Measurements from ENCODE around the gene AP3B1. TPM values are rescaled to one million over a fixed set of nuclear protein-coding genes. Genes with fewer than 3 reads are reported as not detected.
"Not testable (repeated sequence)": the region's sequence is repeated elsewhere in the genome, so short reads cannot be mapped to it uniquely, and the experiment has no call there.

AP3B1 gene
- polyA plus RNA-seq, 3 donors = 14.6 to 19.3 (median 17.1) TPM

- 85 to 97% (median 90%) methylated on average over 4 of the region's 4 CpGs for WGBS, 3 donors
- no peak overlapping the region for H3K27ac ChIP-seq (ENCODE audit: low read depth, low read length)
These were observed 83.4 kb downstream of the AP3B1 start for GRCh38 chr5:78211052-78211451.

GRCh38 chr5:78204241-78204640 is 90.3 kb downstream of the AP3B1 start:
- no peak overlapping the region for H3K27ac ChIP-seq (ENCODE audit: low read depth, low read length)
- 81 to 95% (median 91%) methylated on average over 2 of the region's 2 CpGs for WGBS, 3 donors

DNA sequence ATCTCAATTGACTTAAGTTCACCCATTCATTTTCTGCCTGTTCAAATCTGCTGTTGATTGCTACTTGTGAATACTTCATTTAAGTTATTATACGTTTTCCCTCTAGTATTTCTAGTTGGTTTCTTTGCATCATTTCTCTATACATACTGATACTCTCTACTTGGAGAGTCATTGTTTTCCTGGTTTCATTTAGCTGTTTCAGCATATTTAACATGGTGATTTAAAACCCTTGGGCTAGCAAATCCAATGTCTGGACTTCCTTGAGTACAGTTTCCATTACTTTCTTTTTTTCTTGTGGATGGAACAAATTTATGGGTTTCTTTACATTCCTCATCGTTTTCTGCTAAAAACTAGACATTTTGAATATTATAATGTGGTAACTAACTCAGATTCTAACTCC is 90.7 kb downstream of the AP3B1 start:
- no peak overlapping the region for H3K27ac ChIP-seq (ENCODE audit: low read depth, low read length)
- 94 to 95% (median 95%) methylated on average over 2 of the region's 2 CpGs for WGBS, 3 donors

DNA sequence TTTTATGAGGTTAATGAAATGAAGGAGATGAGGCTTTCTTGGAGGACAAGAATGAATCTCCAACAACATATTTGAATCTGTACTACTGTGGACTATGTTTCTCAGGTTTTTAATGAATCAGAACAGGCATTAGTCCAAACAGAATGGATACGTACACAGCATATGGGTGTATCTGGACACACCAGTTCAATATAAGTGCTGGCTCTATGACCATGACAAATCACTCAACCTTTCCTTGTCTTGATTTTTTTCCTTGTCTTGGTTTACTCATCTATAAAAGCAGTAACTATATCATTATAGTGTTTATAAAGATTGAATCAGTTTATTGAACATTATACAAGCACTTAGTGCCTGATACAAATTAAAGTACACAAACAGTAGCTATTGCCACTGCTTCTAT is 104.1 kb downstream of the AP3B1 start:
- WGBS, 3 donors = 94 to 96% (median 94%) methylated on average over 1 of the region's 1 CpG
- no peak overlapping the region for H3K27ac ChIP-seq (ENCODE audit: low read depth, low read length)

GRCh38 chr5:78188681-78189080 is 105.8 kb downstream of the AP3B1 start:
- H3K27ac ChIP-seq (ENCODE audit: low read depth, low read length) = not testable (repeated sequence)
- 98 to 100% (median 99%) methylated on average over 4 of the region's 4 CpGs for WGBS, 3 donors

- no peak overlapping the region for H3K27ac ChIP-seq (ENCODE audit: low read depth, low read length)
These were observed 107.3 kb downstream of the AP3B1 start for GRCh38 chr5:78187172-78187571.

GRCh38 chr5:78182838-78183237 is 111.7 kb downstream of the AP3B1 start:
- 84 to 99% (median 96%) methylated on average over 3 of the region's 3 CpGs for WGBS, 3 donors

GRCh38 chr5:78178356-78178755 is 116.1 kb downstream of the AP3B1 start:
- 97 to 99% (median 98%) methylated on average over 5 of the region's 5 CpGs for WGBS, 3 donors
- H3K27ac ChIP-seq (ENCODE audit: low read depth, low read length) = no peak overlapping the region

More at GRCh38 chr5:78182838-78183237, 111.7 kb downstream of the AP3B1 start:
- no peak overlapping the region for H3K27ac ChIP-seq (ENCODE audit: low read depth, low read length)

- 100% methylated on average over 1 of the region's 1 CpG for WGBS, 3 donors
These were observed 124.2 kb downstream of the AP3B1 start for GRCh38 chr5:78170335-78170734.

GRCh38 chr5:78162253-78162862 is 132.1 kb downstream of the AP3B1 start:
- 91 to 99% (median 98%) methylated on average over 3 of the region's 3 CpGs for WGBS, 3 donors
- no peak overlapping the region for H3K27ac ChIP-seq (ENCODE audit: low read depth, low read length)

More at GRCh38 chr5:78170335-78170734, 124.2 kb downstream of the AP3B1 start:
- H3K27ac ChIP-seq (ENCODE audit: low read depth, low read length) = not testable (repeated sequence)

DNA sequence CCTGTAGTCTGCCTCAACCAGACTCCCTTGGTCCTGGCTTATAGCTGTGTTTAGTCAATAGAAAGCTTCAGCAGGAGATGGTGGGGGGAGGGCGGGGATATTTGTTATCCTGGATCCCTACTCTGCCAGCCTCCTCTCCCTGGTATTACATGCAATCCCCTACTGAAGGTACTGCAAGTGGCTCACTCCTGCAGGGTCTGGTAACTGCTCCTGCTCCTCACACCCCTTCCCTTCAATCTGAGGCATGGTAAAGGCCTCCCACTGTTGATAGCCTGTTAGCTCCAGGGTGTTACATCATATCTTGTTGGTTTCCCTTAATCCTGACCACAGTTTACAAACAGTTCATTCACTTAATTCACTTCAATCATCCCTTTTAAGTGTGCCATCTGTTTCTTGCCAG is 137.5 kb downstream of the AP3B1 start:
- no peak overlapping the region for H3K27ac ChIP-seq (ENCODE audit: low read depth, low read length)
- WGBS, 3 donors = 100% methylated on average over 1 of the region's 1 CpG

GRCh38 chr5:78151594-78152271 is 142.8 kb downstream of the AP3B1 start:
- no peak overlapping the region for H3K27ac ChIP-seq (ENCODE audit: low read depth, low read length)
- 92 to 100% (median 100%) methylated on average over 2 of the region's 3 CpGs for WGBS, 3 donors

GRCh38 chr5:78137290-78137689 is 157.2 kb downstream of the AP3B1 start:
- WGBS, 3 donors = 79 to 86% (median 84%) methylated on average over 1 of the region's 1 CpG
- no peak overlapping the region for H3K27ac ChIP-seq (ENCODE audit: low read depth, low read length)

DNA sequence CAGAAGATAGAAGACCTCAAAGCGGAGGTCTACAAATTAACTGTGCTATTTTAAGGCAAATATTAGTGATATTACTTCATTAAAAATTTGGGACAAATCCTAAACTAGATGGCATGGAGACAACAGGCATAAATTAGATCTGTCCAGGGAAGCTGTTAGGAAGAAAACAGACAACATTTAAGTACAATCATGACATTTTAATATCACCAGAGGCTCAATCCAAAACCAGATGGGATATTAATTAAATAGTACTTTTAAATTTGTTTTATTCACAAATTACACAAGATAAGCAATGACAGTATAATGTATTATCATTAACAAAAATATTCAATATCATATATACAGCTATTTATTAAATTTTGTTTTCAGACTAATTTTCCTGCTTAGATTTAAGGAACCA is 161.1 kb downstream of the AP3B1 start:
- H3K27ac ChIP-seq (ENCODE audit: low read depth, low read length) = no peak overlapping the region
- WGBS, 3 donors = 91 to 100% (median 100%) methylated on average over 1 of the region's 1 CpG

GRCh38 chr5:78132507-78132906 is 162.0 kb downstream of the AP3B1 start:
- WGBS, 3 donors = 92 to 96% (median 96%) methylated on average over 2 of the region's 2 CpGs
- no peak overlapping the region for H3K27ac ChIP-seq (ENCODE audit: low read depth, low read length)

DNA sequence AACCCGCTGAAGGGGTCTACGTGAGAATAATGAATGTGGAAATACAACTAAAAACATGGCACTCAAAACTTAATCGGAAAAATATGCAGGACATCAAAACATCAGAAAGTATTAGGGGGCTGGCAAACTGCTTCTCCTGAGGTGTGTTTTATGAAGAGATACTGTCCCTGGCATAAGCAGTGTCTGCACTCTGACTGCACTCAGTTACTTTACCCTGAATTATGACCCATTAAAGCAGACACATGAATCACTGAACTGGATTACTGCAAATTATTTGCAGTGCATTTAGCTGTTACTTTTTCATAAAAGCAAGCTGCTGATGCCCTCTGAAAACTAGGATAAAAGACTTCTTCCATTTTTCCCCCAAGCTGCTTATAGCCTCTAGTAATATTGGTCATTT is 164.9 kb downstream of the AP3B1 start:
- no peak overlapping the region for H3K27ac ChIP-seq (ENCODE audit: low read depth, low read length)
- 88 to 91% (median 91%) methylated on average over 3 of the region's 3 CpGs for WGBS, 3 donors

- 89 to 92% (median 92%) methylated on average over 3 of the region's 3 CpGs for WGBS, 3 donors
- no peak overlapping the region for H3K27ac ChIP-seq (ENCODE audit: low read depth, low read length)
These were observed 166.6 kb downstream of the AP3B1 start for GRCh38 chr5:78127875-78128274.

- H3K27ac ChIP-seq (ENCODE audit: low read depth, low read length) = no peak overlapping the region
- WGBS, 3 donors = 98 to 100% (median 100%) methylated on average over 1 of the region's 1 CpG
These were observed 168.0 kb downstream of the AP3B1 start for GRCh38 chr5:78126536-78126935.

GRCh38 chr5:78116167-78116566 is 178.3 kb downstream of the AP3B1 start:
- 93 to 100% (median 99%) methylated on average over 1 of the region's 1 CpG for WGBS, 3 donors

DNA sequence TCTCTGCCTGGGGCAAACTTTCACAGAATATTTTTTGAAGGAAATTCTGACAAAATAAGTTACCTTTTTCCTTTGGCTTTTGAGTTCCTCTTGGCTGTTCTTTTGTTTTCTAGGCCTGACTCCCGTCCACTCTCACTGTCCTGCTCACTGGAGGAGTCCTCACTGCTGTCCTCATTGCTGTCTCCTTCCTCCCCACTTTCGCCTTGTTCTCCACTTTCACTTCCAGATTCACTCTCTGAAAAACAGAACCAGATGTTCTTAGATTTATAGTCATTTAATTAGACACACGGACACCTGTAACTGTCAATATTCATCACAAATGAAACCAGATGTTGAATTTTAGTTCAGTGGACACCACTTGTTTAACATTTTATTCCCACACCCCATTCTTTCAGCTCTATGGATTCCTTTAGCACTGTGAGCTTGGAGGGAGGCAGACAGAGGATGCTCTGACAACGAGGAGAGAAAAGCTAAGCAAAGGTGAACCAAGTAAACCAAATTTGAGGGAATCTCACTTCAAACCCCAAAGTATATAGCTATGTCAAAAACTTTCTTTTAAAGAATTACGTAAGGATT is 180.7 kb downstream of the AP3B1 start:
- WGBS, 3 donors = 82 to 87% (median 85%) methylated on average over 5 of the region's 5 CpGs
- no peak overlapping the region for H3K27ac ChIP-seq (ENCODE audit: low read depth, low read length)

More at GRCh38 chr5:78116167-78116566, 178.3 kb downstream of the AP3B1 start:
- H3K27ac ChIP-seq (ENCODE audit: low read depth, low read length) = no peak overlapping the region

Data from adipose tissue (tissue), 3 donors.